Renal cortex interstitium (tissue), 11 donors: ENCODE measurements around the gene RSF1. TPM values are rescaled to one million over a fixed set of nuclear protein-coding genes. Genes with fewer than 3 reads are reported as not detected.
A peak's percentile ranks its signal among the peaks of the same experiment; 100 is the strongest.
"Not testable (repeated sequence)": the region's sequence is repeated elsewhere in the genome, so short reads cannot be mapped to it uniquely, and the experiment has no call there.

Source experiments
- DNase-seq, 11 donors: peaks; one replicate each; pipeline ENCODE4 v3.0.0-alpha.2; 2013; ENCODE audit warnings: low read depth in 9 of 11, low spot score in 4 of 11; ENCODE audit errors: extremely low read depth in 1 of 11
- polyA plus RNA-seq, 3 donors: library from polyadenylated mRNA; unstranded; fragments of 120-200 nt; gene quantifications; one replicate each; pipeline ENCODE4 v1.2.1, GENCODE V29; 2013; ENCODE audit not compliant: insufficient read length in 3 of 3

RSF1 gene
- polyA plus RNA-seq, 3 donors: 68.9 to 78.5 (median 70.7) TPM

DNA sequence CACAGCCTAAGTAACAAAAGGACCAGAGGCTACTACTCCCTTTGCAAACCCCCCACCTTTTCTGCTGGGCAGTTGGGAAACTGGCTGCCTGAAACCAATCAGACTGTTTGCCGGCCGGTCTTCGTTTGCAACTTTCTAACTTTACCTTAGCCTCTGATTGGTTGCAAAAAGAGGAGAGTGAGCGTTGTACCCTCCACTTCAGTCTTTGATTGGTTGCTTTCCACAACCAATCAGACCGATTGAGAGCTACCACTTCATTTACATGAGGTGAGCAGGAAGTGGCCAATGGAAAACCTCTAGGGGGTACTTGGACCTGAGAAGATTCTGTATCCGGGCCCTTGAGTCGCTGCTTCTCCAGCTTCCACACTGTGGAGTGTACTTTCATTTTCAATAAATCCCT is 164.2 kb downstream of the RSF1 start:
- no peak for DNase-seq

GRCh38 chr11:77654770-77655434 is 165.6 kb downstream of the RSF1 start:
- no peak for DNase-seq

- no peak for DNase-seq
These were observed 170.4 kb downstream of the RSF1 start for GRCh38 chr11:77650123-77650522.

GRCh38 chr11:77647654-77648305 is 172.7 kb downstream of the RSF1 start:
- DNase-seq: no peak

DNA sequence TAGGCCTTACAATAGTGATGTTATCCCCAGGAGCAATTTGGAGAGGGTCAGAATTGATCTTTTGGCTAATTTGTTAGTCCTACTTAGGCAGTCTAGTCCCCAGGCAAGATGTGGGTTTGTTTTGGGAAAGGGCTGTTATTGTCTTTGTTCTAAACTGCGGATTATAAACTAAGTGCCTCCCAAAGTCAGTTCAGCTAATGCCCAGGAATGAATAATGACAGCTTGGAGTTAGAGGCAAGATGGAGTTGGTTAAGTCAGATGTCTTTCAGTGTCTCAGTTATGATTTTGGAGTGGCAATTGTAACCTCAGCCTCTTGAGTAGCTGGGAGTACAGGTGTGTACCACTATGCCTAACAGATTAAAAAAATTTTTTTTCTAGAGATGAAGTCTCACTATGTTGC is 175.6 kb downstream of the RSF1 start:
- no peak for DNase-seq

- DNase-seq: no peak
These were observed 178.3 kb downstream of the RSF1 start for GRCh38 chr11:77642228-77642627.

DNA sequence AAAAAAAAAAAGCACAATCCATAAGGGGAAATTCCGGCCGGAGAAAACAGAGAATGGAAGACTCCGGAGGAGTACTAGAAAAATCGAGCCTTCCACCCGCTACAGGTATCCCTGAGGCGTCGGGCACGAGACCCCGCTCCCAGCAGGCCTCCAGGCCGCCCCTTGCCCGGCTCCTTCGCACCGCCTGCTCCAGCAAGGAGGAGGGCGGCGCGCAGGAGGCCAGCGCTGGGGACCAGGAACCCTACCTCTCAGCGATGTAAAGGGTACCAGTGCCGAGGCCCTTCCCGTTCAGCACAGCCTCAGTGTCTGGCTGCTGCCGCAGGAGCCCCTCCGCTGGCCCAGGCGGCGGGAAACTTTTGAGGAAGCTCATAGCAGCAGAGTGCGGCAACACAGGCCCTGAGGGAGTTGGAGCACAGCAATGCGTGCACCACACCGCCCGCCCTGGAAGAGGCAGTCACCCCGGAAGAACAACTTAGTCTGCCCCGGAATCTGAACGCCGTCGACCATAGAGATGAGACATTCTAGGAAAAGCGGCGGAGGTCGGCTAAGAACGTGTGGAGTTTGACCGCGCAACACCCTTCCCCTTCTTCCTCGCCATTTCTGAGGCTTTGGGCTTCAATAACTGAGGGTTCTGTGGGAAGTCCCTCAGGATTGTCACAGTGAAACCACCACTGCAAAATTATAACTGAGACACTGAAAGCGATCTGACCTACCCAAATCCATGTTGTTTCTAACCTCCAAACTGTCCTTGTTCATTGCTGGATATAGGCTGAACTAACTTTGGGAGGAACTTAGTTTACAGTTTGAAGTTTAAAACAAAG is 183.0 kb downstream of the RSF1 start, which contains the start of gene CLNS1A:
Gene CLNS1A (minus strand): TSS at position 450 of the 821 bp plus-strand sequence. CDS start 80 bp downstream, at position 370.
- DNase-seq: peak; percentile 76 to 89 (median 81)

DNA sequence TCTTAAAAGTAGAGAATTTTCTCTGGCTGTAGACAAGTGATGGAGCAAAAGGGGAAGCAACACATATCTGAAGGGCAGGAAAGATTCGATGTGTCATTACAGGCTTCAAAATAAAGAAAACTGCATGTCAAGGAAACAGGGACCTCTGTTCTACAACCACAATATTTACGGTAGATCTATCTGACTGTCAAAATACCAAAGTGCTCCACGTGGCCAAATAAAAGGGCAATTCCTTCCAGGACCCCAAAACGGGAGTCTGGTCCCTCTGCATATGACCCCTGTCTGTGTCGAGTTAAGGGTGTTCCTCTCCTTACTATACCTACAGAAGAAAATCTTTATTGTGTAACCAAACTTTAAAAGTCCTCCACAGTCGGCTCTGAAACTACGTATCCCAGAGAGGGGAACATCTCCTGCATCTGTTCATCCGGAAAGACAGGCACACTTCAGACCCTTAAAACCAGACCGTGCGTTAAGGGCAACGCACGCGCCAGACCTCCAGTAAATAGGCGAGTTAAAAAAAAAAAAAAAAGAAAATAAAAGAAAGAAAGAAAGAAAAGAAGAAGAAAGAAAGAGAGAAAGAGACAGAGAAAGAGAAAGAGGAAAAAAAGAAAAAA is 183.7 kb downstream of the RSF1 start:
- DNase-seq: no peak

GRCh38 chr11:77633926-77634325 is 186.6 kb downstream of the RSF1 start:
- DNase-seq: not testable (repeated sequence)

- DNase-seq: no peak
These were observed 190.3 kb downstream of the RSF1 start for GRCh38 chr11:77630157-77630710.

DNA sequence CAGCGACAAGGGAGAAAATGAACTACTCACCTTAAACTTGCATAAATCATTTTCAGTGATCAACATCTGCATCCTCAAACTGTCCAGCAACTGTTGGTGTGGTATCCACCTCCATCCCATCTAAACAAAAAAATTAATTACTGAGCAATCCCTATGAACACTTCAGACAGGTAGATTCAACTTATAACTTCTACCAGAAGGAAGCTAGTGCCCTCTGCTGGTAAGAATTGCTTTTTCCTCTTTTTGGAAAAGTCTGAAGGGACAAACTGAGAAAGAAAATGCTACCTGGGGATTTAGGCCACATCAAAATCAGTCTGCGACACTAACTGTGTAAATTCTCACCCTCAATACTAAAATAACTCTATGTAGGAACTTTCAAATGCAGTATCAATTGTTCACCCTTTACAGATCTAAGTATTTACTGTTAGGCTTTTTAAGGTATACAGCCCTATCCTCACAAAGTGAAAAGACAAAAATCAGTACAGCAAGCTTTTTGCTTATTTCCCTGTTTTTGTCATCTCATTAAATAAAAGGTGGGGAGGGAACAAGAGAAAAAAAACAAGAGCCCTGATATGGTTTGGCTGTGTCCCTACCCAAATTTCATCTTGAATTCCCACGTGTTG is 200.8 kb downstream of the RSF1 start:
- peak in 8 of 11 donors; percentile 19 to 43 (median 26) for DNase-seq

GRCh38 chr11:77617892-77618291 is 202.6 kb downstream of the RSF1 start:
- no peak for DNase-seq

GRCh38 chr11:77611921-77612320 is 208.6 kb downstream of the RSF1 start:
- DNase-seq: no peak

Other genes starting within 250 kb of the RSF1 start
- 1 to 10 TPM; 3.9 to 5.1 (median 4.6) TPM for gene AQP11, start 230.8 kb downstream of the RSF1 start, polyA plus RNA-seq
- 100 to 1,000 TPM; 179 to 230 (median 229) TPM for gene CLNS1A, start 182.9 kb downstream of the RSF1 start, polyA plus RNA-seq
- gene AAMDC, start 422 bp upstream of the RSF1 start, polyA plus RNA-seq: 10 to 100 TPM; 43.2 to 55.6 (median 49.4) TPM
- 10 to 100 TPM; 38.6 to 52.7 (median 43.0) TPM for gene INTS4, start 173.9 kb upstream of the RSF1 start, polyA plus RNA-seq
- 10 to 100 TPM; 11.8 to 13.3 (median 13.0) TPM for gene KCTD14, start 202.6 kb upstream of the RSF1 start, polyA plus RNA-seq
- gene THRSP, start 243.1 kb upstream of the RSF1 start, polyA plus RNA-seq: under 1 TPM; 0.16 to 0.33 (median 0.26) TPM